ENCODE data around the gene FAM120A. TPM values are rescaled to one million over a fixed set of nuclear protein-coding genes. Genes with fewer than 3 reads are reported as not detected.

Gene FAM120A
- total RNA-seq, 2 experiments from 2014 or later: 116 to 117 TPM

- POLR2A ChIA-PET: interaction anchor here (0.9 kb wide), 1 partner anchor 11 kb away, joined by 4 read pairs; no protein-coding TSS in a partner anchor
- no peaks in the 10 kb centered on the region for H3K9me3 Mint-ChIP-seq
- ATAC-seq (ENCODE audit: low read depth) (peak; percentile 10), DNase-seq (peak; percentile 68)
- peaks cover 5% of the 10 kb centered on the region for H3K36me3 Mint-ChIP-seq
- H3K27ac Mint-ChIP-seq: peak overlapping the region; percentile 82
- peak overlapping the region; percentile 85 for H3K4me3 Mint-ChIP-seq
- H3K4me1 Mint-ChIP-seq: peaks cover 16% of the 10 kb centered on the region
- H3K27me3 Mint-ChIP-seq: no peaks in the 10 kb centered on the region
Observed at GRCh38 chr9:93577078-93577974, 125.8 kb downstream of the FAM120A start.

- Mint-ChIP-seq H3K36me3 (peaks cover 9% of the 10 kb centered on the region), H3K4me1 (peaks cover 16% of the 10 kb centered on the region), H3K27ac (peak overlapping the region; percentile 82), H3K27me3 (no peaks in the 10 kb centered on the region), H3K9me3 (no peaks in the 10 kb centered on the region), H3K4me3 (peak overlapping the region; percentile 85)
- peak; percentile 31 for DNase-seq
- POLR2A ChIA-PET: interaction anchor here (1.2 kb wide), 1 partner anchor 11 kb away, joined by 8 read pairs; no protein-coding TSS in a partner anchor
- no peak for ATAC-seq (ENCODE audit: low read depth)
Observed at GRCh38 chr9:93577975-93578682, 126.6 kb downstream of the FAM120A start.

GRCh38 chr9:93578844-93579243 is 127.4 kb downstream of the FAM120A start:
- Mint-ChIP-seq H3K36me3 (peaks cover 9% of the 10 kb centered on the region), H3K9me3 (no peaks in the 10 kb centered on the region), H3K27me3 (no peaks in the 10 kb centered on the region), H3K4me1 (peaks cover 16% of the 10 kb centered on the region), H3K27ac (no peak overlapping the region), H3K4me3 (no peak overlapping the region)
- ATAC-seq (ENCODE audit: low read depth): no peak
- DNase-seq: peak; percentile 14
- POLR2A ChIA-PET: interaction anchor here (1.2 kb wide), 1 partner anchor 12 kb away, joined by 8 read pairs; no protein-coding TSS in a partner anchor

- Mint-ChIP-seq H3K27me3 (no peaks in the 10 kb centered on the region), H3K4me1 (peaks cover 14% of the 10 kb centered on the region), H3K27ac (no peak overlapping the region), H3K9me3 (peaks cover 8% of the 10 kb centered on the region), H3K4me3 (no peak overlapping the region), H3K36me3 (peaks cover 16% of the 10 kb centered on the region)
- POLR2A ChIA-PET: no interaction called here
- ATAC-seq (ENCODE audit: low read depth) (no peak), DNase-seq (peak; percentile 20)
Observed at GRCh38 chr9:93579711-93580516, 128.4 kb downstream of the FAM120A start.

- Mint-ChIP-seq H3K9me3 (peaks cover 9% of the 10 kb centered on the region), H3K4me3 (no peak overlapping the region), H3K27ac (no peak overlapping the region), H3K4me1 (peaks cover 11% of the 10 kb centered on the region), H3K27me3 (no peaks in the 10 kb centered on the region), H3K36me3 (peaks cover 21% of the 10 kb centered on the region)
- DNase-seq: peak; percentile 18
- POLR2A ChIA-PET: no interaction called here
- ATAC-seq (ENCODE audit: low read depth): no peak
Observed at GRCh38 chr9:93580654-93581380, 129.3 kb downstream of the FAM120A start.

- no peak overlapping the region for H3K27ac Mint-ChIP-seq
- peaks cover 9% of the 10 kb centered on the region for H3K9me3 Mint-ChIP-seq
- H3K36me3 Mint-ChIP-seq: peaks cover 21% of the 10 kb centered on the region
- H3K27me3 Mint-ChIP-seq: no peaks in the 10 kb centered on the region
- no peak for ATAC-seq (ENCODE audit: low read depth)
- H3K4me3 Mint-ChIP-seq: no peak overlapping the region
- DNase-seq: peak; percentile 17
- POLR2A ChIA-PET: interaction anchor here (1.3 kb wide), 1 partner anchor 16 kb away, joined by 8 read pairs; no protein-coding TSS in a partner anchor
- peaks cover 11% of the 10 kb centered on the region for H3K4me1 Mint-ChIP-seq
Observed at GRCh38 chr9:93582115-93582514, 130.6 kb downstream of the FAM120A start.

- no peak for ATAC-seq (ENCODE audit: low read depth)
- Mint-ChIP-seq H3K4me1 (peaks cover 10% of the 10 kb centered on the region), H3K27ac (no peak overlapping the region), H3K9me3 (peaks cover 9% of the 10 kb centered on the region), H3K36me3 (peaks cover 20% of the 10 kb centered on the region), H3K27me3 (no peaks in the 10 kb centered on the region), H3K4me3 (no peak overlapping the region)
- no peak for DNase-seq
- POLR2A ChIA-PET: interaction anchor here (1.3 kb wide), 1 partner anchor 16 kb away, joined by 8 read pairs; no protein-coding TSS in a partner anchor
Observed at GRCh38 chr9:93582550-93582949, 131.1 kb downstream of the FAM120A start.

GRCh38 chr9:93585259-93585658 is 133.8 kb downstream of the FAM120A start:
- no peaks in the 10 kb centered on the region for H3K27me3 Mint-ChIP-seq
- peaks cover 18% of the 10 kb centered on the region for H3K36me3 Mint-ChIP-seq
- peaks cover 12% of the 10 kb centered on the region for H3K4me1 Mint-ChIP-seq
- H3K27ac Mint-ChIP-seq: no peak overlapping the region
- DNase-seq (no peak), ATAC-seq (ENCODE audit: low read depth) (no peak)
- POLR2A ChIA-PET: no interaction called here
- H3K4me3 Mint-ChIP-seq: no peak overlapping the region
- H3K9me3 Mint-ChIP-seq: peaks cover 9% of the 10 kb centered on the region

GRCh38 chr9:93585695-93586094 is 134.2 kb downstream of the FAM120A start:
- POLR2A ChIA-PET: no interaction called here
- no peak for ATAC-seq (ENCODE audit: low read depth)
- H3K4me3 Mint-ChIP-seq: no peak overlapping the region
- no peaks in the 10 kb centered on the region for H3K27me3 Mint-ChIP-seq
- peaks cover 9% of the 10 kb centered on the region for H3K9me3 Mint-ChIP-seq
- H3K36me3 Mint-ChIP-seq: peaks cover 18% of the 10 kb centered on the region
- H3K4me1 Mint-ChIP-seq: peaks cover 10% of the 10 kb centered on the region
- no peak for DNase-seq
- H3K27ac Mint-ChIP-seq: no peak overlapping the region

GRCh38 chr9:93586290-93587057 is 135.0 kb downstream of the FAM120A start:
- peaks cover 18% of the 10 kb centered on the region for H3K36me3 Mint-ChIP-seq
- no peaks in the 10 kb centered on the region for H3K27me3 Mint-ChIP-seq
- ATAC-seq (ENCODE audit: low read depth) (no peak), DNase-seq (peak; percentile 12)
- peaks cover 9% of the 10 kb centered on the region for H3K9me3 Mint-ChIP-seq
- POLR2A ChIA-PET: no interaction called here
- no peak overlapping the region for H3K4me3 Mint-ChIP-seq
- peak overlapping the region; percentile 5 for H3K27ac Mint-ChIP-seq
- H3K4me1 Mint-ChIP-seq: peaks cover 10% of the 10 kb centered on the region

GRCh38 chr9:93587284-93587650 is 135.8 kb downstream of the FAM120A start:
- DNase-seq (no peak), ATAC-seq (ENCODE audit: low read depth) (no peak)
- H3K4me1 Mint-ChIP-seq: peaks cover 11% of the 10 kb centered on the region
- peaks cover 9% of the 10 kb centered on the region for H3K9me3 Mint-ChIP-seq
- H3K27me3 Mint-ChIP-seq: no peaks in the 10 kb centered on the region
- no peak overlapping the region for H3K27ac Mint-ChIP-seq
- POLR2A ChIA-PET: no interaction called here
- H3K4me3 Mint-ChIP-seq: no peak overlapping the region
- peaks cover 18% of the 10 kb centered on the region for H3K36me3 Mint-ChIP-seq
